Measurements from ENCODE around the gene LSM3.

Gene LSM3

GRCh38 chr3:14200276-14200675, 21.7 kb downstream of the LSM3 start:
- no peak for DNase-seq (ENCODE audit: low read depth in 2 of 2)

GRCh38 chr3:14200841-14201240, 22.2 kb downstream of the LSM3 start:
- DNase-seq (ENCODE audit: low read depth in 2 of 2) = no peak

GRCh38 chr3:14201940-14202684, 23.5 kb downstream of the LSM3 start:
- no peak for DNase-seq (ENCODE audit: low read depth in 2 of 2)

- DNase-seq (ENCODE audit: low read depth in 2 of 2) = no peak
Measured at GRCh38 chr3:14202874-14203520, 24.4 kb downstream of the LSM3 start.

GRCh38 chr3:14203521-14204079, 25.0 kb downstream of the LSM3 start:
- DNase-seq (ENCODE audit: low read depth in 2 of 2) = peak in 1 of 2 donors; percentile 17

GRCh38 chr3:14204515-14205284, 26.1 kb downstream of the LSM3 start:
- DNase-seq (ENCODE audit: low read depth in 2 of 2) = no peak

- DNase-seq (ENCODE audit: low read depth in 2 of 2) = no peak
Measured at GRCh38 chr3:14206548-14207177, 28.0 kb downstream of the LSM3 start.

- no peak for DNase-seq (ENCODE audit: low read depth in 2 of 2)
Measured at GRCh38 chr3:14208168-14208567, 29.6 kb downstream of the LSM3 start.

- DNase-seq (ENCODE audit: low read depth in 2 of 2) = no peak
Measured at GRCh38 chr3:14208977-14209394, 30.4 kb downstream of the LSM3 start.

- no peak for DNase-seq (ENCODE audit: low read depth in 2 of 2)
Measured at GRCh38 chr3:14209581-14210289, 31.1 kb downstream of the LSM3 start.

- no peak for DNase-seq (ENCODE audit: low read depth in 2 of 2)
Measured at GRCh38 chr3:14210290-14210688, 31.7 kb downstream of the LSM3 start.

- DNase-seq (ENCODE audit: low read depth in 2 of 2) = no peak
Measured at GRCh38 chr3:14210843-14211594, 32.4 kb downstream of the LSM3 start.

GRCh38 chr3:14211621-14212020, 33.0 kb downstream of the LSM3 start:
- DNase-seq (ENCODE audit: low read depth in 2 of 2) = no peak

- DNase-seq (ENCODE audit: low read depth in 2 of 2) = no peak
Measured at GRCh38 chr3:14212032-14212431, 33.4 kb downstream of the LSM3 start.

GRCh38 chr3:14213066-14213774, 34.6 kb downstream of the LSM3 start:
- no peak for DNase-seq (ENCODE audit: low read depth in 2 of 2)

GRCh38 chr3:14214764-14215163, 36.1 kb downstream of the LSM3 start:
- DNase-seq (ENCODE audit: low read depth in 2 of 2) = no peak

- peak in 1 of 2 donors; percentile 32 for DNase-seq (ENCODE audit: low read depth in 2 of 2)
Measured at GRCh38 chr3:14216257-14217048, 37.8 kb downstream of the LSM3 start.

- DNase-seq (ENCODE audit: low read depth in 2 of 2) = no peak
Measured at GRCh38 chr3:14218355-14218754, 39.7 kb downstream of the LSM3 start.

- DNase-seq (ENCODE audit: low read depth in 2 of 2) = no peak
Measured at GRCh38 chr3:14220933-14221332, 42.3 kb downstream of the LSM3 start.

Data from stimulated activated CD4-positive, alpha-beta T cell treated with anti-CD3 and anti-CD28 coated beads, Interleukin-1b, Interleukin-23, amount 100 ng/mL, for 4 hours (primary cell).